Esophagus squamous epithelium (tissue), 5 donors: ENCODE measurements around the gene SLC22A5. TPM values are rescaled to one million over a fixed set of nuclear protein-coding genes. Genes with fewer than 3 reads are reported as not detected.

Source experiments
- DNase-seq: peaks from one replicate; lab custom pipeline; 2025; lab: John Stamatoyannopoulos, UW
- H3K27ac ChIP-seq, 4 donors: fragments of 200-600 bp; sonication (generic); one replicate each; pipeline ENCODE4 v1.5.1; 2016 to 2019; ENCODE audit warnings: mild to moderate bottlenecking in 1 of 4
- H3K27me3 ChIP-seq, 4 donors: fragments of 200-600 bp; sonication (generic); 1 replicate in 3 of 4; 2 replicates in 1 of 4; pipeline versions ENCODE4 v1.5.1 to v1.6.0; 2017 to 2021; ENCODE audit warnings: antibody characterized with exemption in 1 of 4
- H3K36me3 ChIP-seq, 3 donors: fragments of 200-600 bp; sonication (generic); one replicate each; pipeline ENCODE4 v1.5.1; 2016 to 2019
- H3K4me1 ChIP-seq, 3 donors: fragments of 200-600 bp; sonication (generic); one replicate each; pipeline ENCODE4 v1.5.1; 2017 to 2019
- H3K4me3 ChIP-seq, 4 donors: fragments of 200-600 bp; sonication (generic); 1 replicate in 3 of 4; 2 replicates in 1 of 4; pipeline ENCODE4 v1.5.1; 2016 to 2019; ENCODE audit warnings: mild to moderate bottlenecking in 2 of 4, moderate library complexity in 1 of 4
- H3K9me3 ChIP-seq, 3 donors: fragments of 200-600 bp; sonication (generic); one replicate each; pipeline ENCODE4 v1.5.1; 2016 to 2019
- POLR2A ChIP-seq, 4 donors: fragments of 450-650 bp; IDR thresholded peaks; one replicate each; pipeline ENCODE4 v1.6.1; 2017; ENCODE audit warnings: antibody characterized with exemption in 4 of 4, mild to moderate bottlenecking in 4 of 4, moderate library complexity in 3 of 4
- WGBS, 2 donors: methylation state at CpG; one replicate each; pipeline ENCODE4 v1.1.5; 2018; 5-methylcytosine and 5-hydroxymethylcytosine counted together
- intact Hi-C: fragments of 100-400 bp; cut with DNase I; formaldehyde crosslinking; loops from one replicate; pipeline ENCODE4 v1.15.0; 2022
- total RNA-seq, 4 donors: library from RNA; depleted of rRNA; stranded (reverse); fragments of >200 nt; gene quantifications; one replicate each; pipeline ENCODE4 v1.1.0, GENCODE V29; 2016
- TF ChIP-seq, protein P1 (sequence below), 6 experiments: fragments of 450-650 bp in 4 of 6; fragments of 200-600 bp in 2 of 6; sonication (generic) in 2 of 6; IDR thresholded peaks; one replicate each; pipeline ENCODE4 v1.5.1; 2016 to 2019; ENCODE audit warnings: antibody characterized with exemption in 6 of 6, mild to moderate bottlenecking in 4 of 6, moderate library complexity in 4 of 6
- donor health status: DM: yes; HTN: yes; CAD: no.

Gene SLC22A5
- total RNA-seq, 4 donors from 2014 or later, result 7.4 to 15.8 (median 8.3) TPM

DNA sequence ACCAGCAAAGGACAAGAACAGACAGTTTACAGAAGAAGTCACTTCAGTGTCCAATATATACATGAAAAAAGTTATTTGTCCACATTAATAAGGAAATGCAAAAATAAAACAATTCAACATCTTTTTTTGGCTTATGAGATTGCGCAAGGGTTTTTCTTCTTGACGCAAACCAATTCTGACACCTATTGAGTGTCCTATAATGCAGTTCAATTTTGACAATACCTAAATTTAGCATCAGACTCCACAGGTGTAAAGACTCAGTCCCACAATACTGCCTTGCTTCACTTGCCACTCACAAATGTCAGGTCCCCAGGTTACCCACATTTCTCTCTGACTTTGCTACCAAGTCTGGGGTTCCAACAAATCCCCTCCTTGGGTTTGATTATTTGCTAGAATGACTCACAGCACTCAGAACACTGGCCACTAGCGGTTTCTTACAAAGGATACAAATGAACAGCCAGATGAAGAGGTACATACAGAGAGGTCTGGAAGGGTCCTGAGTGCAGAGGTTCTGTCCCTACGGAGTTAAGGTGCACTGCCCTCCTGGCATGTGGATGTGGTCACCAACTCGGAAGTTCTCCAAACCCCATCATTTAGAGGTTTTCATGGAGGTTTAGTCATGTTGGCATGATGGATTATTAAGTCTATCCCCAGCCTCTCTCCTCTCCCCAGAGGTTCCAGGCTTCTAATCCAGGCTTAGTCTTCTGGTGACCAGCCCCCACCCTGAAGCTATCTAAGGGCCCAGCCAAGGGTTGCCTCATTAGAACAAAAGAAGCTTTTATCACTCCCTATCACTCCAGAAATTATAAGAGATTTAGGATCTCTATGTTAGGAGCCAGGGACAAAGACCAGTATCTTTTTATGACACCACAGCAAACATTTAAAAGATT lies 27.0 kb upstream of the SLC22A5 start:
- no peak for DNase-seq
- TF ChIP-seq, protein P1, sequence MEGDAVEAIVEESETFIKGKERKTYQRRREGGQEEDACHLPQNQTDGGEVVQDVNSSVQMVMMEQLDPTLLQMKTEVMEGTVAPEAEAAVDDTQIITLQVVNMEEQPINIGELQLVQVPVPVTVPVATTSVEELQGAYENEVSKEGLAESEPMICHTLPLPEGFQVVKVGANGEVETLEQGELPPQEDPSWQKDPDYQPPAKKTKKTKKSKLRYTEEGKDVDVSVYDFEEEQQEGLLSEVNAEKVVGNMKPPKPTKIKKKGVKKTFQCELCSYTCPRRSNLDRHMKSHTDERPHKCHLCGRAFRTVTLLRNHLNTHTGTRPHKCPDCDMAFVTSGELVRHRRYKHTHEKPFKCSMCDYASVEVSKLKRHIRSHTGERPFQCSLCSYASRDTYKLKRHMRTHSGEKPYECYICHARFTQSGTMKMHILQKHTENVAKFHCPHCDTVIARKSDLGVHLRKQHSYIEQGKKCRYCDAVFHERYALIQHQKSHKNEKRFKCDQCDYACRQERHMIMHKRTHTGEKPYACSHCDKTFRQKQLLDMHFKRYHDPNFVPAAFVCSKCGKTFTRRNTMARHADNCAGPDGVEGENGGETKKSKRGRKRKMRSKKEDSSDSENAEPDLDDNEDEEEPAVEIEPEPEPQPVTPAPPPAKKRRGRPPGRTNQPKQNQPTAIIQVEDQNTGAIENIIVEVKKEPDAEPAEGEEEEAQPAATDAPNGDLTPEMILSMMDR (IDR thresholded peaks at IDR 0.05), result no peak
- TF ChIP-seq POLR2A (IDR thresholded peaks at IDR 0.05), result no peak
- Histone ChIP-seq H3K36me3 (no peaks in the 10 kb centered on the region), H3K4me1 (no peaks in the 10 kb centered on the region), H3K9me3 (no peaks in the 10 kb centered on the region), H3K27me3 (no peaks in the 10 kb centered on the region), H3K27ac (no peak overlapping the region), H3K4me3 (no peak overlapping the region)
- 63 to 87% methylated on average over 4 to 5 of the region's 5 CpGs for WGBS, 2 donors
- intact Hi-C loops, result no loop called here

DNA sequence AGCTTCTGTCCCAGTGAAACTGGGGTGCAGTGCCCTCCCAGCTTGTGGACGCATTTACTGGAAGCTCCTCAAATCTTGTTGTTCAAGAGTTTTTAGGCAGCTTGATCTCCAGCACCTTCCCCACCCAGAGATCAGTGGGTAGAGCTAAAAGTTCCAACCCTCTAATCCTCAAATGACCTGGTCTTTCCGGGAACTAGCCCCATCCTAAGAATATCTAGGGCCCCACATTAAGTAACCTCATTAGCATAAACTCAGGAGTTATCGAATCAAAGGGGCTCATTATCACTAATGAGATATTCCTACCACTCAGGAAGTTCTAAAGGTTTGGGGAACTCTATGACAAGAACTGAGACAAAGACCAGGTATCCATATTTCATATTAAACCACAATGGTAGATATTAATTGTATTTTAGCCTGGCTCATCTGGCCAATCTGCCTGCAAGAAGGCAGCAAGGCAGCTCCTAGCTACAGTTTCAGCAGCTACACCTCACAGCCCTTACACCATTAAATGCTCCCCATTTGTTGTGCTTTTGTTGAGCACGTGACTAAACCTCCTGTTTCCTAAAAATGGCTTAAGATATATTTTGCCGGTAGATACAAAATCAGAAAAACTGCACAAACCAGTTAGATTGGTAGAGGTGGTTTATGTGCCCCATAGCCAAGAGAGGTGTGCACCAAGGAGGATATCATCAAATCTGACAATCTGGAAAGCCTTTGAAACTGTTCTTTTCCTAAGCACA lies 24.6 kb upstream of the SLC22A5 start:
- Histone ChIP-seq H3K27me3 (no peaks in the 10 kb centered on the region), H3K36me3 (peaks cover 0 to 16% (median 0%) of the 10 kb centered on the region in 3 donors), H3K9me3 (peaks cover 0 to 7% (median 0%) of the 10 kb centered on the region in 3 donors), H3K4me1 (no peaks in the 10 kb centered on the region), H3K4me3 (no peak overlapping the region), H3K27ac (no peak overlapping the region)
- DNase-seq, result no peak
- no peak for TF ChIP-seq POLR2A (IDR thresholded peaks at IDR 0.05)
- TF ChIP-seq, protein P1 (IDR thresholded peaks at IDR 0.05), result no peak
- intact Hi-C loops, result no loop called here
- WGBS, 2 donors, result 55 to 60% methylated on average over 5 of the region's 5 CpGs

DNA sequence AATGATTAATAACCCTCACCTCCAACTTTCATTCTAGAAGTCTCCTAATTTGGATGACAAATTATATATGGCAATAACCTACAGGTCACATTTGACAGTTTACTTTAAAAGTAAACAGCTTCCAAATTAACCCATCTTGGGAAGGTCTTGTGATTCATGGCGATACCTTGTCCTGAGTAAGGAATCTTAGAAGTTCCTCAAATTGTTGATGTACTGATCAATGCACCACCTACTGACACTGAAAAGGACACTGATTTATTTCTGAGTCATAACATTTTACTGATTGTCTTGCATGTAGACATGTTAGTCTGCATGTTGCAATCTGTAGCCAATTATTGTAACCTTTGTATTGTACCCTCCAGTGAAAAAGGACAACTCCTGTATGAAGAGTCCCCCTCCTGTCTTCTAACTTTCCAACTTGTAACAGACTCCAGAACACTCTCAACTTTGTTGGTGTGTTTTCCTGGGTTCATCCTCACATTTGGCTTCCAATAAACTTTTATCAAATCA lies 16.0 kb upstream of the SLC22A5 start:
- no peak overlapping the region for H3K27ac ChIP-seq
- 88 to 100% methylated on average over 1 of the region's 1 CpG for WGBS, 2 donors
- peaks cover 0 to 7% (median 0%) of the 10 kb centered on the region in 3 donors for H3K9me3 ChIP-seq
- intact Hi-C loops, result no loop called here
- H3K4me1 ChIP-seq, result no peaks in the 10 kb centered on the region
- no peaks in the 10 kb centered on the region for H3K27me3 ChIP-seq
- no peak overlapping the region for H3K4me3 ChIP-seq
- DNase-seq, result no peak
- peaks cover 0 to 12% (median 0%) of the 10 kb centered on the region in 3 donors for H3K36me3 ChIP-seq
- no peak for TF ChIP-seq POLR2A (IDR thresholded peaks at IDR 0.05)
- TF ChIP-seq, protein P1 (IDR thresholded peaks at IDR 0.05), result no peak

DNA sequence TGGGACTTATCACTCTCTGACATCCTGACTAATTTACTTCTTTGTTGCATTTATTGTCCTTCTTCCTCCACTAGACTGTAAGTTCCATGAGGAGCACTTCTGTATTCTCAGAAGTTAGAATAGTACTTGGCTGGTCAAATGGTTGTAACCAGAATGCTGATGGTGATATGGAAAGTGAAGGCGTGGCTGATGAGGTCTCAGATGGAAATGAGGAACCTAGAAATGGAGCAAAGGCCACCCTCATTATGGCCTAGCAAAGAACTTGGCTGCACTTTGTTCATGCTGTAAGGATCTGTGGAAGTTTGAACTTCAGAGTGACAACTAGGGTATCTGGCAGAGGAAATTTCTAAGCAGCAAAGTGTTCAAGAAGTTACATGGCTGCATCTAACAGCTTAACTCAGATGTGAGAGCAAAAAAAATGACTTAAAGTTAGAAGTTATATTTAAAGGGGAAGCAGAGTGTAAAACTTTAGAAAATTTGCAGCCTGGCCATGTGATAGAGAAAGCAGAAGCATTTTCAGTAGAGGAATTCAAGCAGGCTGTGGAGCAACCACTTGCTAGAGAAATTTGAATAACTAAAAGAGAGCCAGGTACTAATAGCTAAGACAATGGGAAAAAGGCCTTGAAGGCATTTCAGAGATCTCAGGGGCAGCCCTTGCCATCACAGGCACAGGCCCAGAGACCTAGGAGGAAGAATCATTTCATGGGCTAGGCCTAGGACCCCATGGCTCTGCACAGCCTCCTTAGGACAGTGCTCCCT lies 14.9 kb upstream of the SLC22A5 start:
- no peak overlapping the region for H3K4me3 ChIP-seq
- H3K9me3 ChIP-seq, result peaks cover 0 to 3% (median 0%) of the 10 kb centered on the region in 3 donors
- DNase-seq, result no peak
- peak overlapping the region in 1 of 4 donors; percentile 27 for H3K27ac ChIP-seq
- H3K36me3 ChIP-seq, result peaks cover 0 to 2% (median 0%) of the 10 kb centered on the region in 3 donors
- H3K27me3 ChIP-seq, result no peaks in the 10 kb centered on the region
- TF ChIP-seq, protein P1 (IDR thresholded peaks at IDR 0.05), result no peak
- TF ChIP-seq POLR2A (IDR thresholded peaks at IDR 0.05), result no peak
- intact Hi-C loops, result no loop called here
- 40 to 93% methylated on average over 1 of the region's 1 CpG for WGBS, 2 donors
- H3K4me1 ChIP-seq, result no peaks in the 10 kb centered on the region
